HEK293T (cell line): ENCODE data around the gene OR9A2.

Experiments used
- FOXM1 ChIP-seq: fragments of 450-650 bp; IDR thresholded peaks from 2 replicates; pipeline ENCODE4 v1.6.1; 2017; ENCODE audit warnings: mild to moderate bottlenecking, borderline replicate concordance
- LEF1 ChIP-seq: fragments of 450-650 bp; IDR thresholded peaks from 2 replicates; pipeline ENCODE4 v1.6.1; 2017; ENCODE audit warnings: mild to moderate bottlenecking, borderline replicate concordance

DNA sequence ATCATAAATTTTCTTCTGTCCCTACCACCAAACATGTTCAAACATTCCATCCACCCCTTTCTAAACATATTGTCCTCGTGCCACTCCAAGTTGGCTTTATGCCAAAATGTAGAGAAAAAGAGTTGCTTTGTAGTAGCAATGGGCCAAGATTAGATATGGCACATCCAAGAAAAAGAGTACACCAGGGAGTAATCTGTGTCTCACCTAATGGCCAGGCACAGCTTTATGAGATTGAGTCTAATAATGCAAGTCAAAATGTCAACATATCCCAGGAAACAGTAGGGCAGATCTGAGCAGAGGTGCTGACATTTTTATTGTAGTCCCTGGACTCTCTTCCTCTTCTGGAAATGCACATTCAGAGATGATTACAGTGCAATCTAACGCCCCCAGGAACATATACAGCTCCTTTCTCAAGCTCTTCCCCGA lies 19.5 kb upstream of the OR9A2 start:
- TF ChIP-seq LEF1 (no peak), FOXM1 (no peak)
